CD4-positive, alpha-beta T cell treated with Interleukin-12 subunit alpha and Interleukin-12 subunit beta, for 1 hour (primary cell): Measurements from ENCODE around the gene TXNDC2.
"Not testable (repeated sequence)": the region's sequence is repeated elsewhere in the genome, so short reads cannot be mapped to it uniquely, and the experiment has no call there.

Experiments
- DNase-seq: peaks from one replicate; pipeline ENCODE4 v3.0.0-alpha.2; 2020

The TXNDC2 gene

GRCh38 chr18:9887992-9888391 lies 2.2 kb downstream of the TXNDC2 start:
- no peak for DNase-seq

GRCh38 chr18:9890196-9890595 lies 4.4 kb downstream of the TXNDC2 start:
- DNase-seq = no peak

- no peak for DNase-seq
Measured at GRCh38 chr18:9890957-9891356, 5.2 kb downstream of the TXNDC2 start.

- DNase-seq = not testable (repeated sequence)
Measured at GRCh38 chr18:9891515-9891914, 5.7 kb downstream of the TXNDC2 start.

GRCh38 chr18:9894454-9895068 lies 8.8 kb downstream of the TXNDC2 start:
- DNase-seq = no peak

GRCh38 chr18:9897129-9897528 lies 11.4 kb downstream of the TXNDC2 start:
- DNase-seq = no peak

GRCh38 chr18:9897787-9898291 lies 12.1 kb downstream of the TXNDC2 start:
- DNase-seq = not testable (repeated sequence)

- DNase-seq = no peak
Measured at GRCh38 chr18:9898792-9899549, 13.2 kb downstream of the TXNDC2 start.

GRCh38 chr18:9899550-9899930 lies 13.8 kb downstream of the TXNDC2 start:
- not testable (repeated sequence) for DNase-seq

- DNase-seq = no peak
Measured at GRCh38 chr18:9900699-9901098, 14.9 kb downstream of the TXNDC2 start.

GRCh38 chr18:9901377-9901776 lies 15.6 kb downstream of the TXNDC2 start:
- DNase-seq = no peak

GRCh38 chr18:9902264-9902663 lies 16.5 kb downstream of the TXNDC2 start:
- DNase-seq = not testable (repeated sequence)

- no peak for DNase-seq
Measured at GRCh38 chr18:9902832-9903231, 17.1 kb downstream of the TXNDC2 start.

- no peak for DNase-seq
Measured at GRCh38 chr18:9905401-9905922, 19.7 kb downstream of the TXNDC2 start.

GRCh38 chr18:9906481-9906880 lies 20.7 kb downstream of the TXNDC2 start:
- no peak for DNase-seq

- DNase-seq = no peak
Measured at GRCh38 chr18:9907867-9908266, 22.1 kb downstream of the TXNDC2 start.

- no peak for DNase-seq
Measured at GRCh38 chr18:9910071-9910470, 24.3 kb downstream of the TXNDC2 start.

- DNase-seq = no peak
Measured at GRCh38 chr18:9910661-9911060, 24.9 kb downstream of the TXNDC2 start.

GRCh38 chr18:9911226-9911625 lies 25.5 kb downstream of the TXNDC2 start:
- no peak for DNase-seq

GRCh38 chr18:9912285-9912684 lies 26.5 kb downstream of the TXNDC2 start:
- peak; percentile 15 for DNase-seq

GRCh38 chr18:9913151-9913525 lies 27.4 kb downstream of the TXNDC2 start:
- DNase-seq = no peak

GRCh38 chr18:9913526-9914333 lies 28.0 kb downstream of the TXNDC2 start, which contains the start of gene VAPA:
Gene VAPA (plus strand): TSS chr18:9914016. CDS start chr18:9914257, 241 bp downstream.
- peak; percentile 93 for DNase-seq

GRCh38 chr18:9914334-9914583 lies 28.5 kb downstream of the TXNDC2 start:
- DNase-seq = peak; percentile 40
